Uterus (tissue), 2 donors: ENCODE measurements around the gene HOXA10.

ENCODE experiments used
- CTCF ChIP-seq, 4 experiments: fragments of 200-600 bp in 2 of 4; fragments of 450-650 bp in 2 of 4; sonication (generic) in 2 of 4; IDR thresholded peaks; one replicate each; pipeline ENCODE4 v1.5.1; 2016 to 2019; ENCODE audit warnings: antibody characterized with exemption in 4 of 4, mild to moderate bottlenecking in 2 of 4, moderate library complexity in 1 of 4
- POLR2A ChIP-seq, 2 donors: fragments of 450-650 bp; IDR thresholded peaks; one replicate each; pipeline ENCODE4 v1.6.1; 2016; ENCODE audit warnings: antibody characterized with exemption in 2 of 2, mild to moderate bottlenecking in 1 of 2, moderate library complexity in 1 of 2

GRCh38 chr7:27128034-27128433 is 46.1 kb downstream of the HOXA10 start:
- TF ChIP-seq CTCF (IDR thresholded peaks at IDR 0.05) (no peak), POLR2A (IDR thresholded peaks at IDR 0.05) (no peak)
